Chondrocyte (in vitro differentiated cells): Measurements from ENCODE around the gene FSTL5. TPM values are rescaled to one million over a fixed set of nuclear protein-coding genes. Genes with fewer than 3 reads are reported as not detected.

ENCODE experiments used
- DNase-seq: peaks from one replicate; pipeline ENCODE4 v3.0.0; 2021; ENCODE audit warnings: mixed read lengths, low spot score
- H3K27ac Mint-ChIP-seq: one replicate; pipeline ENCODE4 v1.8.0; 2021; ENCODE audit warnings: mild to moderate bottlenecking, moderate library complexity, mixed read lengths; ENCODE audit not compliant: unreplicated experiment
- H3K27me3 Mint-ChIP-seq: 2 replicates; pipeline ENCODE4 v1.8.0; 2021; ENCODE audit warnings: low read depth, mixed read lengths
- H3K36me3 Mint-ChIP-seq: 2 replicates; pipeline ENCODE4 v1.8.0; 2021; ENCODE audit warnings: low read depth, mixed read lengths
- H3K4me1 Mint-ChIP-seq: 2 replicates; pipeline ENCODE4 v1.8.0; 2021; ENCODE audit warnings: low read depth, mild to moderate bottlenecking, mixed read lengths
- H3K4me3 Mint-ChIP-seq: one replicate; pipeline ENCODE4 v1.8.0; 2021; ENCODE audit warnings: mild to moderate bottlenecking, moderate library complexity, mixed read lengths; ENCODE audit not compliant: unreplicated experiment
- H3K9me3 Mint-ChIP-seq: 2 replicates; pipeline ENCODE4 v1.8.0; 2021; ENCODE audit warnings: low read depth, mixed read lengths
- CTCF ChIP-seq: fragments of 200-600 bp; sonication (generic); IDR thresholded peaks from 2 replicates; pipeline ENCODE4 v1.5.0; 2021; ENCODE audit warnings: antibody characterized with exemption, mild to moderate bottlenecking, moderate library complexity
- total RNA-seq: library from RNA; stranded (reverse); gene quantifications from 3 replicates; pipeline ENCODE4 v1.2.1, GENCODE V29; 2021

FSTL5 gene
- total RNA-seq, 1 donor from 2014 or later = not detected

- Mint-ChIP-seq H3K9me3 (no peaks in the 10 kb centered on the region), H3K36me3 (no peaks in the 10 kb centered on the region)
- DNase-seq = no peak
These were observed 345.9 kb downstream of the FSTL5 start for GRCh38 chr4:161817914-161818313.

GRCh38 chr4:161816958-161817357 lies 346.8 kb downstream of the FSTL5 start:
- no peak for TF ChIP-seq CTCF
- DNase-seq = no peak
- Mint-ChIP-seq H3K9me3 (no peaks in the 10 kb centered on the region), H3K4me1 (peaks cover 4% of the 10 kb centered on the region), H3K36me3 (no peaks in the 10 kb centered on the region), H3K27me3 (no peaks in the 10 kb centered on the region), H3K27ac (no peak overlapping the region), H3K4me3 (no peak overlapping the region)

More at GRCh38 chr4:161817914-161818313, 345.9 kb downstream of the FSTL5 start:
- no peaks in the 10 kb centered on the region for H3K27me3 Mint-ChIP-seq
- H3K4me1 Mint-ChIP-seq = peaks cover 4% of the 10 kb centered on the region
- TF ChIP-seq CTCF = no peak
- H3K27ac Mint-ChIP-seq = no peak overlapping the region
- H3K4me3 Mint-ChIP-seq = no peak overlapping the region

GRCh38 chr4:161815841-161816240 lies 348.0 kb downstream of the FSTL5 start:
- DNase-seq = no peak
- H3K4me3 Mint-ChIP-seq = no peak overlapping the region
- H3K27ac Mint-ChIP-seq = no peak overlapping the region
- H3K9me3 Mint-ChIP-seq = no peaks in the 10 kb centered on the region
- no peaks in the 10 kb centered on the region for H3K36me3 Mint-ChIP-seq
- H3K27me3 Mint-ChIP-seq = peaks cover 2% of the 10 kb centered on the region
- no peak for TF ChIP-seq CTCF
- peaks cover 4% of the 10 kb centered on the region for H3K4me1 Mint-ChIP-seq

- H3K4me1 Mint-ChIP-seq = no peaks in the 10 kb centered on the region
- no peaks in the 10 kb centered on the region for H3K9me3 Mint-ChIP-seq
- TF ChIP-seq CTCF = no peak
- H3K4me3 Mint-ChIP-seq = no peak overlapping the region
- no peaks in the 10 kb centered on the region for H3K36me3 Mint-ChIP-seq
- peaks cover 4% of the 10 kb centered on the region for H3K27me3 Mint-ChIP-seq
- DNase-seq = no peak
- H3K27ac Mint-ChIP-seq = no peak overlapping the region
These were observed 349.9 kb downstream of the FSTL5 start for GRCh38 chr4:161813889-161814288.

GRCh38 chr4:161813389-161813788 lies 350.4 kb downstream of the FSTL5 start:
- TF ChIP-seq CTCF = no peak
- Mint-ChIP-seq H3K27me3 (peaks cover 4% of the 10 kb centered on the region), H3K4me1 (no peaks in the 10 kb centered on the region)

More at GRCh38 chr4:161813389-161813788, 350.4 kb downstream of the FSTL5 start:
- DNase-seq = no peak
- Mint-ChIP-seq H3K4me3 (no peak overlapping the region), H3K27ac (no peak overlapping the region), H3K36me3 (no peaks in the 10 kb centered on the region), H3K9me3 (no peaks in the 10 kb centered on the region)
